ENCODE results near the gene FRMD5. TPM values are rescaled to one million over a fixed set of nuclear protein-coding genes. Genes with fewer than 3 reads are reported as not detected.

The FRMD5 gene
- polyA plus RNA-seq, 1 experiment: 5.2 TPM

GRCh38 chr15:43948691-43949325 is 246.3 kb downstream of the FRMD5 start:
- Histone ChIP-seq H3K9me3 (ENCODE audit: control insufficient read depth, insufficient read depth, low read length) (no peaks in the 10 kb centered on the region), H3K4me3 (ENCODE audit: low read depth, low read length) (no peak overlapping the region), H3K27me3 (ENCODE audit: control insufficient read depth, insufficient read depth, low read length) (no peaks in the 10 kb centered on the region), H3K27ac (ENCODE audit: low read depth, low read length) (no peak overlapping the region)
- ChIA-PET POLR2A (no interaction called here), CTCF (interaction anchor here (0.6 to 1.2 kb wide), 2 partner anchors 9 to 629 kb away, joined by 3 to 8 read pairs; no protein-coding TSS in a partner anchor)
- no peak for TF ChIP-seq CTCF (IDR thresholded peaks at IDR 0.05; ENCODE audit: low read depth, low read length)
- no peak for DNase-seq (ENCODE audit: low read depth, low spot score)

GRCh38 chr15:43943511-43943910 is 251.6 kb downstream of the FRMD5 start:
- CTCF ChIA-PET: no interaction called here

GRCh38 chr15:43942194-43942593 is 252.9 kb downstream of the FRMD5 start:
- Histone ChIP-seq H3K27me3 (ENCODE audit: control insufficient read depth, insufficient read depth, low read length) (no peaks in the 10 kb centered on the region), H3K27ac (ENCODE audit: low read depth, low read length) (no peak overlapping the region), H3K9me3 (ENCODE audit: control insufficient read depth, insufficient read depth, low read length) (no peaks in the 10 kb centered on the region), H3K4me3 (ENCODE audit: low read depth, low read length) (no peak overlapping the region)
- POLR2A ChIA-PET: interaction anchor here (0.6 to 1.2 kb wide), 2 partner anchors 10 to 17 kb away, joined by 3 read pairs; no protein-coding TSS in a partner anchor
- CTCF ChIA-PET: interaction anchor here (1.1 kb wide), 1 partner anchor 124 kb away, joined by 6 read pairs; no protein-coding TSS in a partner anchor
- DNase-seq (ENCODE audit: low read depth, low spot score): no peak
- no peak for TF ChIP-seq CTCF (IDR thresholded peaks at IDR 0.05; ENCODE audit: low read depth, low read length)

More at GRCh38 chr15:43943511-43943910, 251.6 kb downstream of the FRMD5 start:
- Histone ChIP-seq H3K4me3 (ENCODE audit: low read depth, low read length) (no peak overlapping the region), H3K27ac (ENCODE audit: low read depth, low read length) (no peak overlapping the region), H3K27me3 (ENCODE audit: control insufficient read depth, insufficient read depth, low read length) (no peaks in the 10 kb centered on the region), H3K9me3 (ENCODE audit: control insufficient read depth, insufficient read depth, low read length) (no peaks in the 10 kb centered on the region)
- TF ChIP-seq CTCF (IDR thresholded peaks at IDR 0.05; ENCODE audit: low read depth, low read length): no peak
- POLR2A ChIA-PET: no interaction called here
- DNase-seq (ENCODE audit: low read depth, low spot score): no peak

- POLR2A ChIA-PET: interaction anchor here (1.2 kb wide), 1 partner anchor 18 kb away, joined by 3 read pairs; no protein-coding TSS in a partner anchor
- H3K9me3 ChIP-seq (ENCODE audit: control insufficient read depth, insufficient read depth, low read length): no peaks in the 10 kb centered on the region
- H3K4me3 ChIP-seq (ENCODE audit: low read depth, low read length): no peak overlapping the region
- no peak for DNase-seq (ENCODE audit: low read depth, low spot score)
- H3K27me3 ChIP-seq (ENCODE audit: control insufficient read depth, insufficient read depth, low read length): no peaks in the 10 kb centered on the region
- H3K27ac ChIP-seq (ENCODE audit: low read depth, low read length): no peak overlapping the region
- no peak for TF ChIP-seq CTCF (IDR thresholded peaks at IDR 0.05; ENCODE audit: low read depth, low read length)
- CTCF ChIA-PET: interaction anchor here (1.1 to 1.5 kb wide), 2 partner anchors 38 to 124 kb away, joined by 6 read pairs; no protein-coding TSS in a partner anchor
These were observed 253.5 kb downstream of the FRMD5 start for GRCh38 chr15:43941555-43941954.

- CTCF ChIA-PET: interaction anchor here (1.1 to 1.5 kb wide), 2 partner anchors 37 to 125 kb away, joined by 6 read pairs; no protein-coding TSS in a partner anchor
These were observed 254.0 kb downstream of the FRMD5 start for GRCh38 chr15:43941071-43941470.

More at GRCh38 chr15:43941071-43941470, 254.0 kb downstream of the FRMD5 start:
- no peak for DNase-seq (ENCODE audit: low read depth, low spot score)
- no peaks in the 10 kb centered on the region for H3K9me3 ChIP-seq (ENCODE audit: control insufficient read depth, insufficient read depth, low read length)
- no peak for TF ChIP-seq CTCF (IDR thresholded peaks at IDR 0.05; ENCODE audit: low read depth, low read length)
- POLR2A ChIA-PET: no interaction called here
- H3K27ac ChIP-seq (ENCODE audit: low read depth, low read length): no peak overlapping the region
- no peaks in the 10 kb centered on the region for H3K27me3 ChIP-seq (ENCODE audit: control insufficient read depth, insufficient read depth, low read length)
- H3K4me3 ChIP-seq (ENCODE audit: low read depth, low read length): no peak overlapping the region

Measured in AG04450 (cell line).